Muscle of arm (tissue), 12 donors: Measurements from ENCODE around the gene SERPINH1. TPM values are rescaled to one million over a fixed set of nuclear protein-coding genes. Genes with fewer than 3 reads are reported as not detected.

ENCODE experiments used
- DNase-seq: peaks from one replicate; pipeline ENCODE4 v3.0.0-alpha.2; 2013
- polyA plus RNA-seq, 12 donors: library from polyadenylated mRNA; unstranded; fragments of 120-200 nt; gene quantifications; one replicate each; pipeline ENCODE4 v1.2.1, GENCODE V29; 2013; ENCODE audit not compliant: insufficient read length in 12 of 12

Gene SERPINH1
- polyA plus RNA-seq, 12 donors: 232 to 462 (median 323) TPM; not detected in 1

DNA sequence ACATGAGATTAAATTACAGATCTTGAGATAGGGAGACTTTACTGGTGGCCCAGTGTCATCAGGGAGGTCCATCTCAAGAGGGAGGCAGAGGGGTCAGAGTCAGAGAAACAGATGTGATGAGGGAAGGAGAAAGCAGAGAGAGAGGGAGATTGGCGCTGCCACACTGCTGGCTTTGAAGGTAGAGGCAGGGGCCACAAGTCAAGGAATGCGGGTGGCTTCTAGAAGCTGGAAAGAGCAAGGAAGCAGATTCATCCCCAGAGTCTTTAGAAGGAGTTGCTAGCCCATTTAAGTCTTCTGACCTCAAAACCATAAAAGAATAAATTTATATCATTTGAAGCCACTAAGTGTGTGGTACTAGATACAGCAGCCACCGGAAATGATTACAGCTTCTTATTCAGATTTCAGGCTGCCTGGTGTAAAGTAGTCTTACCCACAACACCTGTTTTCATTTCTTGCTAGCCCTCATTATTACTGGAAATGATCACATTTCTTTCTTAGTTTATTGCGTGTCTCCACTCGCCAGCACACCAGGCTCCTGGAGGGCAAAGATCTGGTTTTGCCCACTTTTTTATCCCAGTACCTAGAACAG, 12.6 kb upstream of the SERPINH1 start:
- DNase-seq: no peak

- no peak for DNase-seq
Observed at GRCh38 chr11:75553182-75553581, 8.9 kb upstream of the SERPINH1 start.

GRCh38 chr11:75553889-75554257, 8.2 kb upstream of the SERPINH1 start:
- DNase-seq: no peak

DNA sequence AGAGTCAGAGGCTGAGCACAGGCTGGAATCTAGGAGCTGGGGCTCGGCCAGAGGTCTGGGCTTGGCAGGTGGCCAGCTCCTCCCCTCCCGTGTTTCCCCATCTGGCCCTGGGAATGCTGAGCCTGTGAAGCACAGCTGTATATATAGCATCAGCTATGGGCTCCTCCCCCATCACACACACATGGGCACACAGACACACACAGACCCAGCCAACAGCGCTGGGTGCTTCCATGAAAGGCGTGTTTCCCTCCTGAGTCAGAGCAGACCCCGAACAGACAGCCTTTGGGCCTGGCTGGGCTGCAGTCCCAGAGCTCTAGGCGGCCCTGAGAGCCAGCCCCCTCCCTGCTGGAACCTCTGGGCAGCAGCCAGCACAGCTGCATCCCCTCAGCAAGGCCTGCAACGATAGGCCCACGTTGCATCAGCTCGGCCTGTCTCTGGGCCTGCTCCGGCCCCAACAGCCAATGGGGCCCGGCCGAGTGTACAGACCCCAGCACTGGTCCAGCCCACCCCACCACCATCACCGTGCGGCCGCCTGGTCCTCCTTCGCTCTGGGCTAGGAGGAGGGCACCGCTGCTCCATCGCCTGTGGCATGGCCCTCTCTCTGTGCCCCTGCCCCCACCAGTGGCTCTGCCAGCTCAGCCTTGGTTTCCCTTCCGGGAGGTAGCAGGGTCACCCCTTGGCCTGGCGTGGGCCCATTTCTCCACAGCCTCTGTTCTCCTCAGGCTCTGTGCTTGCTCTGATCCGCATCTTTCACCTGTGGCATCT, 7.6 kb upstream of the SERPINH1 start:
- DNase-seq: peak; percentile 98

DNA sequence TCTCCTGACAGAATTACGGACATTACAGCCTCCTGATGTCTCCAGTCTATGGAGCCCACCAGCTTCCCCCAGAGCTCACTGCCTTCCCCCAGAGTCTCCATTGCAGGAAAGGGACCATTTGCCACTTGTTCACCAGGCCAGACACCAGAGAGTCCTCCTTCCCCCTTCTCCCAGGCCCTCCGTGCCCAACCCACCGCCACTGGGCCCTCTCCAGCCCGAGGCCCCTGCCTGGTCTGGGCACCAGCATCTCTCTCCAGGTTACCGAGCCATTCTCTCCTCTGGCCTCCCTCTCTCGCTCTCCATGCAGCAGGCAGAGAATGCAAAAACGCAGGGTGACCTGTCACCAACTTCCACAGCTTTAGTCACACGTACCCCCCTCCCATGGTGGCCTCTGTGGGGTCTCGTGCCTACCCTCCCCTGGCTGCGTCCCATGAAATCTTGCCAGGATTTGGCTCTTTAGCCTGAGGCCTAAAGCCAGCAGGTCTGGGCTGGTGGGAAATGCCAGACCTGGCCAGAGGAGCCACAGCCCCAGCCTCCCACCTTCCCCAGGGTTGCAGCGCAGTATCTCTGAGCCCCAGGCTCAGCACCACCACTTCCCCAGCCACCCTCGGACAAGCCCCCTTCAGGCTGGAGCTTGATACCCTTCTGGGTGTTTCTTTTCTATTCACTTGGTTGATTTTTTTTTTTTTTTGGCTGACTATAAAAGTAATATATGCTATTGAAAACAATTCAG, 6.8 kb upstream of the SERPINH1 start:
- DNase-seq: no peak

GRCh38 chr11:75556275-75556674, 5.8 kb upstream of the SERPINH1 start:
- no peak for DNase-seq

GRCh38 chr11:75557666-75558494, 4.2 kb upstream of the SERPINH1 start:
- peak; percentile 85 for DNase-seq

DNA sequence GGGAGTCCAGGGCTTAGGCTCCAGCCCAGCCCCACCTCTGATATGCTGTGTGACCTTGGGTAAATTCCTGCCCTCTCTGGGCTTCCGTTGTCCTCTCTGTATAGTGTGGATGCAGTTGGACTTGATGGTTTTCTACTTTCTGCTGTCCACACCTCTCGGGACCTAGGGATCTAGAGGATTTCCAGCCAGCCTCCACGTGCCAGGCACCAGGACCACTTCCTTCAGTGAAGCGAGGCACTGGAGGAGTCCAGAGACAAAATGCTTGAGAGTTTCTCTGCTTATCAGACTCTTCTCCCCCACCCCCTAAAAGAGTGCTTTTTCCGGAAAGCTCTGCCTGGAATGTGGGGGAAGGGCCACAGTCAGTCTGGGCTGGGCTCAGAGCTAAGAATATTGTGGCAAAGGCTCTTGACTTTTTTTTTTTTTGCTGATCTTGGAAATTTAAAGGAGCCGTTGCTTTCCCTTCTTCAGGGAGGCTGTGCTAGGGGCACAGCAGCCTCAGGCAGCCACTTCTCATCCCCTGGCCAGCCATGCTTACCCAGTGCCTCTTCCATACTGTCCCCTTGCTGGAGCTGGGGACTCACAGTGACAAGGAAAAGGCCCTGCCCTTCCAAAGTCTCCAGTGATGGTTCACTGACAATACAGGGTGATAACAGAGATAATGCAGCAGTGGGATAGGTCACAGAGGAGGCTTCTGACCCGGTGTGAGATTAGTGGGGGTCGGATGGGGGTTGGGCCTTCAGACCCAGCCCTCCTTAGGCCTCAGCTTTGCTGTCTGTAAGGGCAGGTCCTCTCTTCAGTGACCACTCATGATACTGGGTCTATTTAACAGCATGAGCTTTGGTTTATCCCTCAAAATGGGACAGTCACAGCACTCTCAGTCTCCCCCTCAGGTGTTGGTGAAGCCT, 2.9 kb upstream of the SERPINH1 start:
- DNase-seq: peak; percentile 86

- no peak for DNase-seq
Observed at GRCh38 chr11:75560644-75561043, 1.4 kb upstream of the SERPINH1 start.

- DNase-seq: no peak
Observed at GRCh38 chr11:75561426-75562047, 516 bp upstream of the SERPINH1 start.

GRCh38 chr11:75562836-75563484, 907 bp downstream of the SERPINH1 start:
- DNase-seq: peak; percentile 68

DNA sequence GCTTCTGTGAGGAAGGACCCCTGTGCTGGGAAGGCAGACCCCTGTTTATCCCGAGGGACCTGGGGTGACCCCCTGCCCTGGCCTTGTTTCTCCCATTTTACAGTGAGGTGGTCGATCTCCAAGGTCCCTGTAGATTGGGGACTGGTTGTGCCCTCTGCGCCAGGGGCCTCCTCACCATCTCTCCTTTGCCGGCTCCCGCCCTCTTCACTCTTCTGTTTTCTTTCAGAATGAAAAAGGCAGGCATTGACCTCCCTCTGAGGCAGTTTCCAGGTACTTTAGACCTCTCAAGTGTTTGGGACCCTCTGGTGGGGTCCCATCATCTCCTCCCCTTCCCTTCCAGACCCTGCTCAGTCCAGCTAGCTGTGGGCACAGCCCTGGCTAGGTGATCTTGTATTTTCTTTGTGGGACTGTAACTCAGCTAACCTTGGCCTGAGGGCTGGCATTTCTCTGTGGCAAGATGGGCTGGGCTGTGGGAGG, 1.5 kb downstream of the SERPINH1 start:
- no peak for DNase-seq

DNA sequence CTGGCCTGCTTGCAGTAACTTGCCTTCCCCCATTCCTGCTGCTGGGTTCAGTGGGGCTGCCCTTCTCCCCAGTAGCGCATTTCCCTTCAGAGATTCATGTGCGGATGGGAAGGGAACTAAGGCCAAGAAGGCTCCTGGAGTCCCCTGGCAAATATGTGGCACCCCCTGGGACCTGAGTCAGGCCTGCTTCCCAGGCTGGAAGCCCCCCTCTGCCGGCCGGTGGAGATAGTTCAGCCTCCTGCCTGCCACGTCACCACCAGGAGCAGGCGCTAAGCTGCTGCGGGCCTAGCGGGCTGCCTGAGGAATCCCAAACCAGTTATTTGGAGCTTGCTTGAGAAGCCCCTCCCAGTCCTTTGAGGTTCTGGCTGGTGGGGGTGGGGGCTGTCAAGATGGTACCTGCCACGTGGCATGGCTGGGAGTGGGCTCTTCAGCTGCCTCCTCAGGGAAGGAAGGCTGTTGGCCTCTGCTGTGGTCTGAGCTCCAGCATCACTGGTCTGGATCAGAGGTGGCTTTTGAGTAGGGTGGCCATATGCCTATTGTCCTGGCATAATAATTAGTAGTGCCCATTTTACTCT, 2.0 kb downstream of the SERPINH1 start:
- DNase-seq: peak; percentile 70

DNA sequence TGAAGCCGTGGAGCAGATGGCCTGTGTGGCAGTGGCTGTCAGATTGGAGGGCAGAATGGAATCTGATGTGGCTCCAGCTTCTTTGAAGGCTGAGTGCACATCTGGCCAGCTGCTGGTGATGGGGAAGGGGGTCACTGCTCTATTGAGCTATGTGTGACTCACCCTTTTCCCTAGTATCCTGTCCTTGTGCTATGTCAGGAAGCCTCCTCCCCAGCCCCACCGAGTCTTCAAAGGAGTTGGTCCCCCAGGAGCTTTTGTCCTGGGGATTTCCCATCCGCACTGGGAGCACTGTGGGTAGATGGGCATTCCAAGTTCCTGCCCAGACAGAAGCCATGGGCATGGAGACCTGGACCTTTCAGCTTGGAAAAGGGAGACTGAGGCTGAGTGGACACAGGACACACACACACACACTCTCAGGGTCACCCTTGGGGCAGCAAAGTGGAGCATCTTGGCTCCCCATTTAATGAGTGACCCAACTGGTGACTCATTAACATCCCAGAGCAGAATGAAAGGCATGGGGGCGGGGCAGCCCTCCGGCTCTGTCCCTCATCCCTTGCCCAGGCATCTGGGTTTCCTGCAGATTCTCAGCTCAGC, 3.3 kb downstream of the SERPINH1 start:
- DNase-seq: no peak

DNA sequence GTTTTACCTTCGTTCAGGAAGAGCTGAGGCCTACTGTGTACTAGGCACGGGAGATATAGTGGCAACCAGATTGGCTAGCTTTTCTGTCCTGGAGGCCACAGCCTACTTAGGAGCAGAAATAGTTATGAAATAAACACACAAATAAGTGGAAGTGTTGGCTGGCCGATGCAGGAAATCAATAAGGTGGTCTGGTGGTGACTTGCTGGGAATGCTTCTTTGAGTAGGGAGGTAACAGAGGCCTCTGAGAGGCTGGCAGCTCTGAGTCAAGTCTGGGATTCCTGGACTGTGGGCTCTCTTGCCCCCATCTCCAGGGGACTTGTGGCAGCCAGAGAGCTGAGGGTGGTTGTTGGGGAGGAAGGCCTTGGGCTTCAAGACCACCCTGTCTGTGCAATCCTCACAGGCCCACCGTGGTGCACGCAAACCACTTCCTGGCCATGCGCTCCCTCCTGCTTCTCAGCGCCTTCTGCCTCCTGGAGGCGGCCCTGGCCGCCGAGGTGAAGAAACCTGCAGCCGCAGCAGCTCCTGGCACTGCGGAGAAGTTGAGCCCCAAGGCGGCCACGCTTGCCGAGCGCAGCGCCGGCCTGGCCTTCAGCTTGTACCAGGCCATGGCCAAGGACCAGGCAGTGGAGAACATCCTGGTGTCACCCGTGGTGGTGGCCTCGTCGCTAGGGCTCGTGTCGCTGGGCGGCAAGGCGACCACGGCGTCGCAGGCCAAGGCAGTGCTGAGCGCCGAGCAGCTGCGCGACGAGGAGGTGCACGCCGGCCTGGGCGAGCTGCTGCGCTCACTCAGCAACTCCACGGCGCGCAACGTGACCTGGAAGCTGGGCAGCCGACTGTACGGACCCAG, 4.1 kb downstream of the SERPINH1 start:
- DNase-seq: no peak

- no peak for DNase-seq
Observed at GRCh38 chr11:75566763-75567279, 4.8 kb downstream of the SERPINH1 start.

GRCh38 chr11:75567971-75568370, 5.9 kb downstream of the SERPINH1 start:
- DNase-seq: no peak
